GM12891 (cell line): Measurements from ENCODE around the gene ZSCAN16.

Experiments
- POLR2A ChIP-seq: IDR thresholded peaks from 2 replicates; pipeline ENCODE4 v1.6.1; 2011; ENCODE audit warnings: low read depth, low read length, control low read depth
- POLR2AphosphoS5 ChIP-seq: IDR thresholded peaks from 2 replicates; pipeline ENCODE4 v1.6.1; 2011; ENCODE audit warnings: low read depth, low read length, control low read depth
- SPI1 ChIP-seq: IDR thresholded peaks from 2 replicates; pipeline ENCODE4 v1.6.1; 2011; ENCODE audit warnings: low read depth, low read length, control low read depth
- TAF1 ChIP-seq: IDR thresholded peaks from 2 replicates; pipeline ENCODE4 v1.6.1; 2011; ENCODE audit warnings: low read depth, low read length, control low read depth

- TF ChIP-seq POLR2A (no peak), POLR2AphosphoS5 (0 out of 2 replicates have a peak, but pooled peaks have one; percentile 12), TAF1 (no peak), SPI1 (no peak)
Observed at GRCh38 chr6:28160233-28160632, 35.8 kb downstream of the ZSCAN16 start.
